K562 (cell line): ENCODE measurements around the gene NUP43. TPM values are rescaled to one million over a fixed set of nuclear protein-coding genes. Genes with fewer than 3 reads are reported as not detected.

ENCODE experiments used
- CHD4 ChIP-seq: fragments of 200-600 bp; sonication (generic); IDR thresholded peaks from 3 replicates; pipeline ENCODE4 v1.6.1; 2012; ENCODE audit warnings: low read depth, mild to moderate bottlenecking, mixed read lengths, low read length, inconsistent platforms; ENCODE audit not compliant: insufficient read depth, insufficient replicate concordance, poor library complexity, severe bottlenecking
- DIDO1 ChIP-seq: fragments of 450-650 bp; IDR thresholded peaks from 2 replicates; pipeline ENCODE4 v1.6.1; 2016; ENCODE audit warnings: low read depth, missing biosample characterization, missing genetic modification characterization
- FOXP1 ChIP-seq: sonication (generic); formaldehyde crosslinking; IDR thresholded peaks from 2 replicates; pipeline ENCODE4 v1.8.0; 2022; ENCODE audit warnings: mild to moderate bottlenecking, missing genetic modification reagents
- GABPB1 ChIP-seq: sonication (generic); formaldehyde crosslinking; IDR thresholded peaks from 2 replicates; pipeline ENCODE4 v1.8.0; 2022; ENCODE audit warnings: mild to moderate bottlenecking, missing genetic modification reagents
- KDM1A ChIP-seq, 2 experiments: fragments of 450-650 bp; IDR thresholded peaks; 2 replicates each; pipeline ENCODE4 v1.6.1; 2016; ENCODE audit warnings: mild to moderate bottlenecking in 2 of 2
- MBD2 ChIP-seq: sonication (generic); IDR thresholded peaks from 2 replicates; pipeline ENCODE4 v1.6.1; 2016; ENCODE audit warnings: low read depth, borderline replicate concordance
- NFE2L1 ChIP-seq: fragments of 450-650 bp; IDR thresholded peaks from 2 replicates; pipeline ENCODE4 v1.6.1; 2016; ENCODE audit warnings: missing genetic modification characterization, low read depth, mild to moderate bottlenecking, missing compliant biosample characterization, moderate library complexity, borderline replicate concordance
- POLR3A ChIP-seq: IDR thresholded peaks from 2 replicates; pipeline ENCODE4 v1.6.1; 2011; ENCODE audit warnings: borderline replicate concordance, mild to moderate bottlenecking, moderate library complexity; ENCODE audit not compliant: insufficient read length, insufficient read depth; ENCODE audit errors: extremely low read depth
- POLR3G ChIP-seq: IDR thresholded peaks from 2 replicates; pipeline ENCODE4 v1.6.1; 2011; ENCODE audit not compliant: insufficient read length, insufficient replicate concordance; ENCODE audit errors: extremely low read depth
- RHOXF2B ChIP-seq: fragments of 250-450 bp; sonication (Bioruptor Pico); conservative IDR thresholded peaks from 2 replicates; pipeline ENCODE4 v1.5.1; 2021
- SETDB1 ChIP-seq: IDR thresholded peaks from one replicate; pipeline ENCODE4 v1.6.1; 2012; ENCODE audit warnings: low read length, control low read depth, inconsistent platforms
- SRSF3 ChIP-seq: fragments of 200-400 bp; formaldehyde crosslinking; IDR thresholded peaks from 2 replicates; pipeline ENCODE4 v1.6.1; 2016; ENCODE audit warnings: mild to moderate bottlenecking, low read length, moderate library complexity; ENCODE audit not compliant: insufficient read depth
- TBL1XR1 ChIP-seq, 2 experiments: IDR thresholded peaks; 2 replicates each; pipeline ENCODE4 v1.6.1; 2012; ENCODE audit warnings: improper control_type of control experiment in 2 of 2, low read length in 2 of 2, mild to moderate bottlenecking in 1 of 2
- TFE3 ChIP-seq: fragments of 450-650 bp; formaldehyde crosslinking; IDR thresholded peaks from 2 replicates; pipeline ENCODE4 v1.4.0; 2020; ENCODE audit warnings: mild to moderate bottlenecking, mixed read lengths
- ZBTB5 ChIP-seq: fragments of 450-650 bp; IDR thresholded peaks from 2 replicates; pipeline ENCODE4 v1.6.1; 2017; ENCODE audit warnings: antibody characterized with exemption
- ZNF79 ChIP-seq: fragments of 250-450 bp; sonication (Bioruptor Pico); IDR thresholded peaks from 2 replicates; pipeline ENCODE4 v1.4.0; 2020; ENCODE audit warnings: low read depth, mild to moderate bottlenecking, moderate library complexity
- polyA plus RNA-seq, 8 experiments: library from polyadenylated mRNA; depleted of rRNA in 4 of 8; stranded (reverse) in 5 of 8; unstranded in 3 of 8; fragments of >200 nt; fragmentation: Nextera tagmentation in 2 of 8; fragmentation: Illumina TruSeq in 1 of 8; extraction: Ambion mirVana in 2 of 8; extraction: Trizol in 1 of 8; gene quantifications; 2 replicates each; pipeline versions ENCODE4 v1.2.1 to v1.2.3, GENCODE V29; 2011 to 2014; ENCODE audit warnings: inconsistent platforms in 1 of 8, missing spikeins in 1 of 8
- total RNA-seq, 7 experiments: library from RNA; depleted of rRNA in 6 of 7; stranded (reverse); fragments of >200 nt in 6 of 7; fragmentation: Illumina TruSeq in 2 of 7; extraction: Trizol in 2 of 7; gene quantifications; 2 replicates each; pipeline versions ENCODE4 v1.2.1 to v1.2.3, GENCODE V29; 2011 to 2021; ENCODE audit warnings: low replicate concordance in 1 of 7

Gene NUP43
- total and polyA plus RNA-seq, 9 of the 15 experiments (the other 6 are each of a cell fraction or from before 2014, with no cell fraction given), result 28.9 to 136 (median 67.4) TPM

GRCh38 chr6:149728499-149729234 is 17.7 kb downstream of the NUP43 start (continued):
- TF ChIP-seq CHD4 (no peak), SRSF3 (no peak), RHOXF2B (CRISPR knock-in tag) (no peak), ZNF79 (no peak), KDM1A (IDR thresholded peaks at IDR 0.05) (peak; percentile 66 to 81; a peak in 3 of 4 replicates), TBL1XR1 (IDR thresholded peaks at IDR 0.05; ENCODE audit: low read length in 2 of 2) (peak; percentile 53 to 87; a peak in 3 of 4 replicates), FOXP1 (CRISPR knock-in tag) (no peak), SETDB1 (no peak), TFE3 (no peak), POLR3G (no peak), GABPB1 (0 out of 2 replicates have a peak, but pooled peaks have one; percentile 43), ZBTB5 (peak; percentile 34; the same call in 1 of the 2 replicates), MBD2 (peak; percentile 68; the same call in 1 of the 2 replicates), DIDO1 (tag) (no peak), POLR3A (no peak), NFE2L1 (tag) (no peak)
